Measurements from ENCODE around the gene ALK.
"Not testable (repeated sequence)": the region's sequence is repeated elsewhere in the genome, so short reads cannot be mapped to it uniquely, and the experiment has no call there.

The ALK gene

DNA sequence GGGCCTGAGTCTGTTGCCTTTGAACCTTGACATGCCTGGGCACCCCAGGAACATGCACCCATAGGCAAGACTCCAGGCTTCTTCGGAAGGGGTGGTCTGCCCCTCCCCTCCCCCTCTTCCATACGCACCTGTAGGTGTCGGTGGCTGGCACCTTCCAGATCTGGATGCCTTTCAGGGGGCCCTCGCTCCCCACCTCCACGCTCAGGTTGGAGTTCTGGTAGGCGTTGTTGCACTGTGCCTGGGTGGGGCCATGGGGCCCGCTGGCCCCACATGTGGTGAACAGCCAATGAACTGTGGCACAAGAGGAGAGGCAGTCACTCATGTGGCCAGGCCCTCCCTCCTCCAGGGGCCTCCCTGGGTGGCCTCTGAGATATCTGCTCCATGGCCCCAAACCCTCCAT, 670.4 kb downstream of the ALK start:
- no peak for DNase-seq (ENCODE audit: low read depth in 3 of 3)

DNA sequence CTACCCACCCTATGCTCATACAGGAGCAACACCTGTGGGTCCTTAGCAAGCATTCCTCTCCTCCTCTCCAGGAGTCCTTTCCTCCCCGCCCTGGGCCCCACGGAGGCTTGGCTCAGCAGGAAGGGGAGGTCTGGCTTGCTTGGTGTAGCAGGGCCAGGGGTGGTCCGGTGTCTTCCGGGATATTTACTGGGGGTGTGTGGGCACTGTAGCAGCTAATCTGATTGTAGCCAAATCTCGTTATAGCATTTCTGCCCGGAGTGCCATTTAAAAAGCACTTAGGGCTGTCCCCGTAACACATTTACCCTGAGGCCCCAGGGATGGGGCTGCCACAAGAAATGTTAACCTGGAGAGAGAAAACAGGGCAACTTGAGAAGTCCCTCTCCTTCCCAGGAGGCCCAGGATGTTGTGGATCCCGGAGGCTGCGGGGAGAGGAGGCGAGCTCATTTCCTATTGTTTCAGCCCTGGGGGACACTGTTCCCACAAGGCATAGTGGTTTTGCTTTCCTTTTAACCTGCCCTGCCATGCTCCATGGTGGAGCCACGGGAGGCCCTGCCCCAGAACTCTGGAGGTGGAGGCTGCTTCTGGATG, 671.6 kb downstream of the ALK start:
- DNase-seq (ENCODE audit: low read depth in 3 of 3): no peak

DNA sequence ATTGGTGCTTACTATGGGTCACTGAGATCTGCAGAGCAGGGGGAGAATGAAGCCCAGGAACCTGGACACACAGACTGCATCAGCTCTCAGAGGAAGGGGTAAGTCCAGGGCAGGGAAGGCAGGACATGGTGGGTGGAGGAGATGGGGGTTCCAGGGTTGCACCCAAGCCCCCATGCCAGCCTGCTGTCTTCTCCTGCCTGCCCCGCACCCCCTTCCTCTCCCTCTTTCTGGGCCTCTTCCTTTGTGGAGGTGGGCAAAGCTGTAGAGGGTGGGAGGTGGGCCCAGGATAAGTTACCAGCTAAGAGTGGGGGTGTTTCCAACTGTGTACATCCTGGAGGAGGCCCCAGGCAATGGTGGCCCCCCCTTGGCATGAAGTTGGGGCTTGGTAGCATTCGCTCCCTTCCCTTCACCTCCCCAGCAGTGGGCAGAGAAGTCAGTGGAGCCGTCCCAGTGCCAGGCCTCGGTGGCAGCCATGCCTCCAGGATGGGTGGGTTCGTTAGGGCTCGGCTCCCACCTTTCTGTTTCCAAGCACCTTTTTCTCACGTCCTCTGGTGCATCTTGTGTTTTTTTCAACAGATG, 674.0 kb downstream of the ALK start:
- DNase-seq (ENCODE audit: low read depth in 3 of 3): no peak

DNA sequence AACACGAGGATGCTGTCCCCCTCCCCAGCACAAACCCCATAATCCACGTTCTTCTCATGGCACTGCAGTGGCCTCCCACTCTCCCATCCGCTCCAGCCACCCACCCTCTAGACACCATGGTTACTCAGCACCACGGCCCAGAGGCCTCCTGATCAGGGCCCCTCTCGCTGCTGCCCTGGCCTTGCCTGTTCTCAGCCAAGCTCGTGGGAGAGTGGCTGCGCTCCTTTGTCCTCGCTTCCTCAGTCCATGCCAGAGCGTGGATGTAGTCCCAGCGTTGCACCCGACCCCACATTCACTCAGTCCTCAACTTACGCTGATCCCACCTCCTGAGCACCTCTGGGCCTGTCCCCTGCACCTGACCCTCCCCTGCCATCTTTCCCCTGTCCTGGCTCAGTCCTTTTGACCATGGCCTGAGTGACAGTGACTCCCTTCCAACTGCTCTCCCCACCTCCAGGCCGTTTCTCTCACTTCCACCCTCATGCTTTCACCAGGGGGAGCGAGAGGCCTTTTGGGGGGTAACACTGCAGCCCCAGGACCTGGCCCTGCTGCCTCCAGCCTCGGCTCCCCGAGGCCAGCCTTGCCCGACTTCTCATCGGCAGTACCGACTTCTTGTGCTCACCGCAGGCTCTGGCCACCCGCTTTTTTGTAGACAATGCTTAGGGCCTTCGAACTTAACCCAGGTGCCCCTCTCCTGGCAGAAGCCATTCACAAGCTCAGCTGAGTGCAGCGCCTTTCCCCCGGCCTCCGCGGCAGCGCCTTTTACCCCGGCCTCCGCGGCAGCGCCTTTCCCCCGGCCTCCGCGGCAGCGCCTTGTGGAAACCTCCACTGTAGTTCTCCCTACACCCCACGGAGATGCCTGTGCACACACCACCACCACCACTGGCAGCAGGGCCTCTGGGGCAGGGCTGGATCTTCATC, 674.7 kb downstream of the ALK start:
- DNase-seq (ENCODE audit: low read depth in 3 of 3): no peak

DNA sequence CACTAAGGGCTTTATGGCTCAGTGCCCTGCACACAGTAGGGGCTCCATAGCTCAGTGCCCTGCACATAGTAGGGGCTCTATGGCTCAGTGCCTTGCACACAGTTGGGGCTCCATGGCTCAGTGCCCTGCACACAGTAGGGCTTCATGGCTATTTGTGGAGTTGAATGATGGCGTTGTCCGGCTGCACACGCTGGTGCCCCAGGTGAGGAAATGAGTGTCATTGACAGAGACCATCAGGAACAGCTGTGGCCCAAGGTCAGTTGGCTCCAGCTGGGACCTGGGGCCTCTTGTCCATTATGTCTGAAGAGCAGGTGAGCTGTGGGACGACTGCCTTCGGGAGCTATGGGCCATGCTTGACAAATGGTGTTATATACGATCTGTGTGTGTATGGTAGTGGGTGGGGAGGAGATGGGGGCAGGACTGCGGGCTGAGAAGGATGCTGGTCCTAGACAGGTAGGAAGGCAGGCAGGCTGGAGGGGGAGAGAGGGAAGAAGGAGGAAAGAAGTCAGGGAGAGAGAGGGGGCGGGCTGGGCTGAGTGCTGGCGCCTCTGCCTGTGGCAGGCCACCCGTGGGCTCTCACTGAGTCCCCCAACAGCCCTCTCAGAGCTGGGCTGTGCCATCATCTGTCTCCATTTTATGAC, 675.5 kb downstream of the ALK start:
- DNase-seq (ENCODE audit: low read depth in 3 of 3): no peak

DNA sequence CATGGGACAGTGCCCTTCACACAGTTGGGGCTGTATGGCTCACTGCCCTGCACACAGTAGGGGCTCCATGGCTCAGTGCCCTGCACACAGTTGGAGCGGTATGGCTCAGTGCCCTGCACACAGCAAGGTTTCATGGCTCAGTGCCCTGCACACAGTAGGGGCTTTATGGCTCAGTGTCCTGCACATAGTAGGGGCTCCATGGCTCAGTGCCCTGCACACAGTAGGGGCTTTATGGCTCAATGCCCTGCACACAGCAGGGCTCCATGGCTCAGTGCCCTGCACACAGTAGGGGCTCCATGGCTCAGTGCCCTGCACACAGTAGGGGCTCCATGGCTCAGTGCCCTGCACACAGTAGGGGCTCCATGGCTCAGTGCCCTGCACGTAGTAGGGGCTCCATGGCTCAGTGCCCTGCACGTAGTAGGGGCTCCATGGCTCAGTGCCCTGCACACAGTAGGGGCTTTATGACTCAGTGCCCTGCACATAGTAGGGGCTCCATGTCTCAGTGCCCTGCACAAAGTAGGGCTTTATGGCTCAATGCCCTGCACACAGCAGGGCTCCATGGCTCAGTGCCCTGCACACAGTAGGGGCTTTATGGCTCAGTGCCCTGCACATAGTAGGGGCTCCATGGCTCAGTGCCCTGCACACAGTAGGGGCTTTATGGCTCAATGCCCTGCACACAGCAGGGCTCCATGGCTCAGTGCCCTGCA, 676.2 kb downstream of the ALK start:
- DNase-seq (ENCODE audit: low read depth in 3 of 3): not testable (repeated sequence)

DNA sequence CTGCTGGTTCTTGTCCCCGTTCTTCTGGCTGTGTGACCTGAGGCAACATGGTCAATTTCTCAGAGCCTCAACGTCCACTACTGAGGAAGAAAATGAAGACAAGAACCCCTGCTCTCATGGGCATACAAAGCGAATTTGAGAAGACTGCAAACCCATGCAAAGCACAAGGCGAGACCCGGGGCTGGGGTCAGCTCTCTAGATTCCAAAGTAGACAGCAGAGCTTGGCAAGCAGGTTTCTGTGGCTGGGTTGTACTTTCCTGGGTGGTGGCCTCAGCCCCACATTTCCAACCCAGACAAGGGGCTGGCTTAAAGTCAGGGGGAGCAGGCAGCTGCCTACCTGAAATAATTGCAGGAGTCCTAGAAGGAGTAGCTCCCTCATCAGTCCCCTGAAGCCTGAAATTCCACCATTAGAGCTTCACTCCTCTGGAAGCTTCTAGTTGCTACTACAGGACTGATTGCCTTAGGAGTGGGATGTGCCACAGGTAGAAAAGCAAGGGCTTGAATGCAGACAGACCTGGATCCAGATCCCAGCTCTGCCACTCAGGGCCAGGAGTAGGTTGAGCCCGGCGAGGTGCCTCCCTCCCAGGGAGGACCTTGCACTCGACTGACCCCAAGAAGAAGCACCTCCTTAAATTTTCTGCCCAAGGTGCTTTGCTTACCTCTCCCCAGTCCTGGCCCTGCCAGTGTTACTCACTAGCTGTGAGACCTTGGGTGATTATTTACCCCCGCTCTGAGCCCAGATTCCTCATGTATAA, 678.6 kb downstream of the ALK start:
- DNase-seq (ENCODE audit: low read depth in 3 of 3): no peak

DNA sequence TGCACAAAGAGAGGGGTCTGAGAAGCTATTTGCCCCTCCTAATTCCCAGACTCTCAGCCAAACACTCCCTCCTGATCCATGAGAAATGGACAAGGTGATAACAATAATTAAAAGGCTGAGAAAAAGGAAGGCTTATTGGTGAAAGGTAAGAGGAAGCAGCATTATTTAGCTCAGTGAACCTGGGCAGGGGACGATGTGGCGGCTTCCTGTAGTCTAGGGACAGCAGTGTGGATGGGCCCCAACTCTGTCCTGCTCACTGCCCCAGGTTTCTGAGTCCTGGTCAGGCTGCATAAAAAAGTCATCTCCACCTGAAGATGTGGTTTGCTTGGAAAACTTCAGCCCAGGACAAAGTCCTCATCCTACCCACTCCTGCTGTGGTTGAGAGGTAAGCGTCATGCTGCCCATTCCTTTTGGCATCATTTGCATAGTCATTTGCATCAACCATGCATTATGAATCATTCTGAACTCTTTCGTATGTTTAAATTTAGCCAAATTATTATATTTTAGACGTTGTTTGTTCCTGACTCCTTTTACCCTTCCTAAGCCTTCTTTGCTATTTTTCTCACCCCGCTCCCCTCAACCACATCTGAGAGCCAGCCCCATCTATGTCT, 679.3 kb downstream of the ALK start:
- DNase-seq (ENCODE audit: low read depth in 3 of 3): no peak

DNA sequence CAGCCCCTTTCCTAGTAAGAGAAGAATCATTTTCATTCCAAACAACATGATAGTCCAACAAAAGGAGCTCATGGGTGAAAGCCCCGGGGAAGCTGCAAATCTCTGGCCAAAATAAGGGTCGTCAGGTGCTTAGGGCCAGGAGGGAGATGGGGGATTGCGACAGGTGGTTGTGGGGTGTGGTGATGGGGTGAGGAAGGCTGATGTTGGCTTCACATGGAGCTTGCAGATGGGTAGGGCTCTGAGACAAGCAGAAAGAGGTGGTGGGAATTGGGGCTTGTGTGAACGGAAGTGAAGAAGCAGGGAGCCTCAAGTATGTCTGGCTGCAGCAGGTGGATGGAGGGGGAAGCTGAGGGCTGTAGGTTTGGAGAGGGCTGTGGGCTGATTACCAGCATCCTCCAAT, 680.0 kb downstream of the ALK start:
- no peak for DNase-seq (ENCODE audit: low read depth in 3 of 3)

DNA sequence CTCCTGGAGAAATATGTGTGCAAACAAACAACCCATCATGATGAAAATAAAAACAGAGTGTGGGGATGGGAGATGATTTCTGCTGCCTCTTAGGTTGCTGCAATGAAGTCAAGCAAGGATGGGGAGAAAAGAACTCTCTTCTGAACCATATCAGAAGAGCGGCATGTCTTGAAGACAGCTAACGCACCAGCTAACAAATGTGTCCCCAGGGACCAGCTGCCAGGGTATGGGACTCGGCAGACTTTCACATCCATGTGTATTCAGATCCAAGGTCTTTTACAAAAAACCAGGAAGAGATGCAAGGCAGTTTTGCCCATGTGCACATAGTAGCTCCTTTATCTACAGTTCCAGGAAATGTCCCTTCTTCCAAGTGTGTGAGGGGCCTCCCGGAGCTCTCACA, 680.8 kb downstream of the ALK start:
- DNase-seq (ENCODE audit: low read depth in 3 of 3): no peak

DNA sequence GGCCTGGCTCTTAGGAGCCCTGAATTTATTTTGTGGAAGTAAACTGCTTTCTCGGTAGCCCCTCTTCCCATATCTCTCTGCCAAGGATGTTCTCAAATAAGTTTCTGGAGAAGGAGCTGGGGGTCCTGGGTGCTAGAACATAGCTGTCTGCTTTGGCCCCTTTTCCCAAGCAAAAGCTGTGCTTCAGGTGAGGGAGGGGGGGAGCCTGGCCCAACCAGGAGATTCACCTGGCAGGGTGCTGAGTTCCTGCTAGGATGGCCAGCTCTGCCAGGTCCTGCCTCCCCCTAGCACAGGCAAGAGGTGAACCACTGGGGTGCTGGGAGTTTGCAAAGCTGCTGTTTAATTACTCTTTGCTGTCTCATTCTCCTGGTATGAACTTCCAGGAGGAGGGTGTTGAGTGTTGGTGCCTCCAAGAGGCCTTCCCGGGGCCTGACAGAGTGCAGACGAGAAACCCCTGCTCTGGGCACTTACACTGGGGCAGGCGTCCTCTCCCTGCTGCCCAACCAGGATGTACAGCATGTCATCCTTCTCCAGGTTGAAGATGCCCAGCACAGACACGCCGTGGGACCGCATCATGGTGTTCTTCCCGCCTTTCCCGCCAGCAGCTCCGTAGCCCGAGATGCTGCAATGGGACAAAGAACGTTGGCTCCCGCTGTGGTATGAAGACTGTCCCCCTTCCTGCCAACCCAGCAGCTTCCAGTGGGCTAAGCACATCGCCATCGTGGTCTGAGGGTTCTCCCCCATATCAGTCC, 682.0 kb downstream of the ALK start:
- no peak for DNase-seq (ENCODE audit: low read depth in 3 of 3)

DNA sequence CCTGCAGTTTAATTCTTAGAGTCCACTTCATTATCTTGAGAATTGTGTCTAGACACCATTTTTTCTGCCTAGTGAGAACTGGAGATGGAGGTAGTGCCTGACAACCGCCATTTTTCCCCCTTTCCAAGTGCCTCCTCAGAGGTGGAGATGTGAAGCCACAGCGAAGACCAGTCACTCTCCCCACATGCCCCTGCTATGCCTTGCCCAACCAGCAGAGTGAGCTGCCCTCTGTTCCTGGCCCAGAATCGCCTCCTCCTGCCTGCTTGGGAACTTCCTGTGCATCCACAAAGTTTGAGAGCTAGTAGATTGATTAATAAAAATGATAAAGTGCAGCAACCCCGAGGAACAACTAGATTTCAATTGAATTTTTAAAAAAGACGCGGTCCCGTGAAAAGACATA, 682.9 kb downstream of the ALK start:
- DNase-seq (ENCODE audit: low read depth in 3 of 3): no peak

DNA sequence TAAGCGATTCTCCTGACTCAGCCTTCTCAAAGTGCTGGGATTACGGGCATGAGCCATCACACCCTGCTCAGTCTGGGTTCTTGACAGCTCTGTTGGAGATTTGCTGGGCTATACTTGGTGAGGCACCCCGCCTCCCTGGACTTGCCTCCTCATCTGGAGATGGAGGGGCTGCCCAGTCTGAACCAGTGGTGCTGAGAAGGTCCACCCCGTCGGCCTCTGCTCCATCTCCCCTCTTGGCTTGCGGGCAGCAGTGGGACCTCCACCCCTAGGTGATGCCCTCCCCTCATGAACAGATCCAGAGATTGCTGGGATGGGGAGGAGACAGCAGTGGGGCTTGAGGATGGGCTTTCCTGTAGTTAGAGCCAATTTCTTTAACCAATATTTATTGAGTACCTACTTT, 685.3 kb downstream of the ALK start:
- DNase-seq (ENCODE audit: low read depth in 3 of 3): no peak

DNA sequence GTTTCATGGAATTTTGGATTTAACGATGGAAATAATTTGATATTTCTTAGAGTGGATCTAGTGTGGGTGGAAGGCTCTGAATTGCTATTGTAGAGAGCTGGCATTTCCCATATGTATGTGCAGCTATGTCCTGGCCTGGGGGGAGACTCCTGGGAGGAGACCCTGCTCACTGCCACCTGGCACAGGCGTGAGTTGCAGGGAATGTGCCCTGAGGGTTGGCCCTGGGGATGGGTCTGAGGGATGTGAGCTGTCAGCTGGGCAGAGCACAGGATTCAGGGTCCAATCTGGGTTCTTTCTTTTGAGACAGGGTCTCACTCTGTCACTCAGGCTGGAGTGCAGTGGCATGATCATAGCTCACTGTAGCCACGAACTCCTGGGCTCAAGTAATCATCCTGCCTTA, 686.0 kb downstream of the ALK start:
- no peak for DNase-seq (ENCODE audit: low read depth in 3 of 3)

DNA sequence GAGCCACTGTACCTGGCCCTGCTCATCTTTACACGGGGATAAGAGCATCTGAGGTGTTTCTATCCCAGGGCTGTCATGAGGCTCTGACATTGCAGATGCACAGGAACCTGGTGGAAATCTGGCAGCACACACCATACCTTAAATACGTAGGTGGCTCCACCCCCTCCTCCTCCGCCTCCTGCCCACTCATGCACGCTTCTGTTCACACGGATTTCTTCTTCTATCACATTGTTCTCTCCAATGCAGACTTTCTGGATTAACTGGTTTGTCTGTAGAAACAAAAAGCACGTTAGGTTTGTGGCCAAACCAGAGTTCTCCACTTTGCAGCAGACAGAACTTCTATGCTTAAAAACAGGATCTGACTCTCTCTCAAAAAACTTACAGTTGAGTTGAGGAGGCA, 688.0 kb downstream of the ALK start:
- no peak for DNase-seq (ENCODE audit: low read depth in 3 of 3)

DNA sequence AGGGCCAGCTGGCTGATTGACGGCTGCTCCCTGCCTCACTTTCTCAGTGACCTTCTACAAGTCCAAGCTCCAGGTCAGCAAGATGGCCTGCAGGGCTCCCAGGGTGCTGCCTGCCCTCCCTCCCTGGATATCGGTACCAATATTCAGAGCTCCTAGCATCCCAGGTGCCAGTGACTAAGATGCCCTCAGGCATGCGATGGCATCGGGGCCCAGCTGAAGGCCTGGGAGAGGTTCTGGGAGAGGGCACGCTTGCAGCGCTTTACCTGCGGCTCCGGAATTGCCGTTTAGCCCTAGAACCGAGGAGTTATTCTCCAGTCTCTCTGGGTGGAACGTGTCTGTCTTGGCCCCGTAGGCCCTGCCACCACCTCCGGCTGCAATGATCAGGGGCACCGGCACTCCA, 689.3 kb downstream of the ALK start:
- no peak for DNase-seq (ENCODE audit: low read depth in 3 of 3)

DNA sequence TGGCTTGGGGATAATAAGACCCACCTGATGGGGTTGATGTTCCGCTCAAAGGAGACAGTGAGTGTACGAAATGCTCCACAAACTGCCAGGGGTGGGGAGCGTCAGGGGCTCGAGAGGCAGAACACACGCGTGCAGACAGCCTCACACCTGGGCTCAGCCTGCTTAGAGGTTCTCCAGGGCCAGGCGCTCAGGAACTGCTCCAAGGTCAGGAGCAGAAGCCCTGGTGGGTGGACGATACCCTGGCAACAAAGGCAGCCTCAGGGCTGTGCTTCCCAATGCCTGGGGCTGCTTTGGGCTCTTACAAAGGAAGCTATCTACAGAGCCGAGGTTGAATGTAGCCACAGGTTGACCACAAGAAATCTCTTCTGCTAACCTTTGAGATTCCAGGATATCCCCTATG, 691.7 kb downstream of the ALK start:
- DNase-seq (ENCODE audit: low read depth in 3 of 3): no peak

DNA sequence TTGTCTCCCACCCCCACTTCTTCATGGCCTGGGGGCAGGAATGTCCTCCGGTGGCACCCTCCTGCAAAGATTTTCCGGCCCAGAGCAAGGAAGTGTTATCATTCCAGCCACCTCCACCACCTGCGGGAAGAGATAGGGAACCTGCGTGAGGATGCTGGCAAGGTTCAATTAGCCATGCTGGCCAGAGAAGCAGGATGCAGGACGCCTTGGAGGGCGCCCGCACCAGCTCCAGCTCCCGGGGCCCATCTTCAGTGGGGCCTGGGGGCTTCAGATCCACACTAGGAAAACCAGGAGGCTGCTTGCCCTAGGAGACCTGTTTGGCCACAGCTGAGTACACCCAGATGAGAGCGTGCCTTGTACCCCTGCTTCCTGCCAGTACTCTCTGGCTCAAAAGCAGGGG, 692.4 kb downstream of the ALK start:
- DNase-seq (ENCODE audit: low read depth in 3 of 3): no peak

DNA sequence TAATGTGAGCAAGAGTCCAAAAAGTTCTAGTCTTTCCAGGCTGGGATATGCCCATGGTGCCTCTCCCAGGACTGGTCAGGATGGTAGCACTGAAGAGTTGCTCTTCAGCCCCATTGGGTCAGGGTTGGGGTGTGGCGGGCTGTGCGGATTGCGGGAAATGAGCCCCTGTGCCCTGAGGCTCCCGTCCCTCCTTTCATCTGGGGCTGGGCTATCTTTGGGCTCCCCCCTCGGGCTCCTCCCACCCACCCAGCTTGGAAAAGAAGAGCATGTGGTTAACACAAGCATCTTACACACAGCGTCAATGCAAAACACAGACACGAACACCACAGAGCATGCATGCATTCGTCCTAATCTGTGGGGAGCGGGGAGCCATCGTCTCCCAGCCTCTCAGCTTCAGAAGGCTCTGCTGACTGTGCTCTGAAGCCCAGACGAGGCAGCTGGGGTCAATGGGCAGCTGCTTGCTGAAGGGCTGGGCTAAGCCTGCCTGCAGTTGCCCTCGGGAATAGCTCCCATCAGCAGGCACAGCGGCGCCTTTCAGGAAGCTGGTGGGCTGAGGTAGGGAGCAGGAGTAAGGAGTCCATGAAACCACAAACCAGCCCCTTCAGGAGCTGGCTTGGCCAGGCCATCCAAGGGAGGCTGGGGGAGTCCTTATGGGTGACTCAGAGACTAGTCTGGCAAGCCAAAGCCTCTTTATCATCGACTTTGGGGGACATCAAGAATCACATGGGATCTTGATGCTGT, 693.3 kb downstream of the ALK start:
- no peak for DNase-seq (ENCODE audit: low read depth in 3 of 3)

All from stimulated activated CD4-positive, alpha-beta T cell treated with anti-CD3 and anti-CD28 coated beads, TNF-alpha, amount 100 ng/mL, for 4 hours (primary cell).